ENCODE results near the gene PPT1. TPM values are rescaled to one million over a fixed set of nuclear protein-coding genes. Genes with fewer than 3 reads are reported as not detected.

Gene PPT1
- total and polyA plus RNA-seq, 2 of the 4 experiments (the other 2 are of a cell fraction) = 22.7 to 55.4 TPM

DNA sequence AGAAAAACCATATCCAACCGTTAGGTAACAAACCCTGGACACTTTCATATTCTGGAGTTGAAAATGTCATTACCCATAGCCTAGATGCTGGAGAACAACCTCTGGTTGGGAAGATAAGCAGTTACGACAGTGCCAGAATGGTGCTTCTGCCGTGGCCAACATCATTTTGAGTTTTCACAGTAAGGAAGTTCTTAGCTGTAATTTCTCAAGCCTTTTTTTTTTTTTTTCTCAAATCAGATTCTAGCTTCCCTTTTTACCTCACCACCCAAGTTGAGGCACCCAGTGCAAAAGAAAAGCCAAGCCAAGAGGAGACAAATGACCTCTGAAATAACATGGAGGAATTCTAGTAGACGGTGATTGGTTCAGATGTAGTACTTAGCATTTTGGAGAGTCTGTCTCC, 21.8 kb downstream of the PPT1 start:
- no peak overlapping the region for H2AK5ac ChIP-seq (ENCODE audit: low read depth, low read length)
- no peak overlapping the region for H3K18ac ChIP-seq (ENCODE audit: low read depth, low read length)
- no peak overlapping the region for H2BK20ac ChIP-seq (ENCODE audit: low read depth, low read length)
- H3K4me2 ChIP-seq (ENCODE audit: low read depth, low read length) = no peak overlapping the region
- no peak overlapping the region for H2BK120ac ChIP-seq (ENCODE audit: low read depth, low read length)
- no CpG with 5 or more reads among the region's 4 CpGs for WGBS, 2 experiments (ENCODE audit: extremely low coverage in 2 of 2, insufficient read length in 1 of 2)
- no peak overlapping the region for H2BK15ac ChIP-seq (ENCODE audit: low read depth, low read length)
- H3K36me3 ChIP-seq (ENCODE audit: control insufficient read depth, insufficient read depth, low read length) = peaks cover 41% of the 10 kb centered on the region
- H3K27ac ChIP-seq (ENCODE audit: insufficient read depth, low read length) = no peak overlapping the region
- no peaks in the 10 kb centered on the region for H3K9me3 ChIP-seq (ENCODE audit: control insufficient read depth, insufficient read depth, low read length)
- no peak overlapping the region for H3K14ac ChIP-seq (replicated peaks; ENCODE audit: low read depth, low read length)
- DNase-seq (no peak), ATAC-seq (ENCODE audit: low read depth) (no peak)
- peaks cover 7 to 20% of the 10 kb centered on the region in 2 experiments; a peak in 3 of 4 replicates for H3K79me1 ChIP-seq (ENCODE audit: low read depth in 1 of 2, low read length in 2 of 2)
- BruUV-seq (replicated peaks) = no TSS peak
- H2BK5ac ChIP-seq (ENCODE audit: low read depth, low read length, poor library complexity, severe bottlenecking) = no peak overlapping the region
- no peak overlapping the region for H3K56ac ChIP-seq (ENCODE audit: extremely low read depth, insufficient read depth, low read length)
- no peak overlapping the region for H4K5ac ChIP-seq (ENCODE audit: low read depth, low read length)
- no peak overlapping the region for H3K4me3 ChIP-seq (ENCODE audit: insufficient read depth, low read depth, low read length)
- no peak overlapping the region for H3K23ac ChIP-seq (ENCODE audit: low read depth, low read length)
- peaks cover 12% of the 10 kb centered on the region for H4K20me1 ChIP-seq (ENCODE audit: insufficient read depth, low read length)
- 0 out of 2 replicates have a peak, but pooled peaks cover 5% of the 10 kb centered on the region for H3K9me1 ChIP-seq (ENCODE audit: insufficient read depth, low read length)
- H4K91ac ChIP-seq (ENCODE audit: insufficient read depth, low read depth, low read length) = no peak overlapping the region
- no peak overlapping the region for H2AK9ac ChIP-seq (replicated peaks; ENCODE audit: low read depth, low read length, poor library complexity)
- ChIA-PET CTCF (no interaction called here), POLR2A (ENCODE audit: unreplicated experiment) (no interaction called here)
- dilution Hi-C loops (cut with HindIII; ENCODE audit: low sequenced_read_pairs, unreplicated experiment) (no loop called here), intact Hi-C loops (cut with micrococcal nuclease) (loop anchor here (5.0 kb wide), 1 partner anchor 332 kb away; no protein-coding TSS in a partner anchor), in situ Hi-C loops (cut with MboI; ENCODE audit: low sequenced_read_pairs) (no loop called here)
- H3K4ac ChIP-seq (ENCODE audit: low read depth, low read length) = no peak overlapping the region
- H3K9ac ChIP-seq (ENCODE audit: low read depth, low read length) = no peak overlapping the region
- no peak for TF ChIP-seq RFX5 (IDR thresholded peaks at IDR 0.05; ENCODE audit: low read depth, low read length)
- peaks cover 5% of the 10 kb centered on the region for H3K4me1 ChIP-seq (ENCODE audit: control insufficient read depth, insufficient read depth, low read length)
- no peak overlapping the region for H4K8ac ChIP-seq (ENCODE audit: low read depth in 2 of 2, low read length in 2 of 2)
- H2AFZ ChIP-seq (replicated peaks; ENCODE audit: low read length, poor library complexity) = no peak overlapping the region
- H3K27me3 ChIP-seq (ENCODE audit: control insufficient read depth, insufficient read depth, low read length) = no peaks in the 10 kb centered on the region
